Kidney epithelial cell (primary cell): ENCODE data around the gene ANXA6. TPM values are rescaled to one million over a fixed set of nuclear protein-coding genes. Genes with fewer than 3 reads are reported as not detected.
"Not testable (repeated sequence)": the region's sequence is repeated elsewhere in the genome, so short reads cannot be mapped to it uniquely, and the experiment has no call there.

Experiments
- DNase-seq: peaks from one replicate; pipeline ENCODE4 v3.0.0-alpha.2; 2010; ENCODE audit warnings: low read depth
- H3K27me3 ChIP-seq: 2 replicates; pipeline ENCODE4 v1.6.0; 2011; ENCODE audit warnings: low read length; ENCODE audit not compliant: control insufficient read depth, insufficient read depth
- H3K36me3 ChIP-seq: 2 replicates; pipeline ENCODE4 v1.5.1; 2011; ENCODE audit warnings: low read length; ENCODE audit not compliant: control insufficient read depth, insufficient read depth
- H3K4me3 ChIP-seq: 2 replicates; pipeline ENCODE4 v1.5.1; 2011; ENCODE audit warnings: low read depth, mild to moderate bottlenecking, control low read depth, low read length
- total RNA-seq: library from RNA; depleted of rRNA; stranded (reverse); fragments of >200 nt; gene quantifications from 2 replicates; pipeline ENCODE4 v1.2.3, GENCODE V29; 2015
- TF ChIP-seq, protein P1 (sequence below): IDR thresholded peaks from 2 replicates; pipeline ENCODE4 v1.5.1; 2011; ENCODE audit warnings: mild to moderate bottlenecking, moderate library complexity, low read length, control low read depth, inconsistent platforms; ENCODE audit not compliant: insufficient read depth, poor library complexity, severe bottlenecking

Gene ANXA6
- total RNA-seq, 1 donor from 2014 or later, result 59.9 TPM

DNA sequence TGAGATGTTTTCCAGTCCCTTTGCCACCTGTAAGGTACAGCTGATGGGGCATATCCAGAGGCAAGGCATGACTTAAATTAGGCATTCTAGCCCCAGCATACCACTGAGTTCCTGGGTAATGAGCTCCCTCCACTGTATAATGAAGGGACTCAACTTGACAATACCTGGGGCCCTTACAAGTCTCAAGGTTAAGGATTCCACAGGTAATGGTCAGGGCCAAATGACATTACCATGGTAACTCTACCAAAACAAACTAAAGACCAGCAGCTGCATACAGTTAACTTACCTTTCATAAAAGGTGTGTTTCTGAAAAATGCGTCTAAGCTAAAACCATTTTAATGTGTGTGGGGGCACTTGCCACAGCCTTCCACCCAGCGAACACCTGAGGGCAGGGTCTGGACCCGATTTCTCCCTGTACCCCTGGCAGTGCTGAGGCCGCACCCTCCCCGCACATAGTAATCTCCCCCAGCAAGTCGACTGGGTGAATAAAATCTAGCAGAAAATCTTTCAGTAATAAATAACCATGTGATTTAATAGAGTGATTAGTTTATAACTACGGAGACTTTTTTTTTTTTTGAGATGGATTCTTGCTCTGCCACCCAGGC is 42.1 kb upstream of the ANXA6 start:
- DNase-seq, result no peak
- TF ChIP-seq, protein P1, sequence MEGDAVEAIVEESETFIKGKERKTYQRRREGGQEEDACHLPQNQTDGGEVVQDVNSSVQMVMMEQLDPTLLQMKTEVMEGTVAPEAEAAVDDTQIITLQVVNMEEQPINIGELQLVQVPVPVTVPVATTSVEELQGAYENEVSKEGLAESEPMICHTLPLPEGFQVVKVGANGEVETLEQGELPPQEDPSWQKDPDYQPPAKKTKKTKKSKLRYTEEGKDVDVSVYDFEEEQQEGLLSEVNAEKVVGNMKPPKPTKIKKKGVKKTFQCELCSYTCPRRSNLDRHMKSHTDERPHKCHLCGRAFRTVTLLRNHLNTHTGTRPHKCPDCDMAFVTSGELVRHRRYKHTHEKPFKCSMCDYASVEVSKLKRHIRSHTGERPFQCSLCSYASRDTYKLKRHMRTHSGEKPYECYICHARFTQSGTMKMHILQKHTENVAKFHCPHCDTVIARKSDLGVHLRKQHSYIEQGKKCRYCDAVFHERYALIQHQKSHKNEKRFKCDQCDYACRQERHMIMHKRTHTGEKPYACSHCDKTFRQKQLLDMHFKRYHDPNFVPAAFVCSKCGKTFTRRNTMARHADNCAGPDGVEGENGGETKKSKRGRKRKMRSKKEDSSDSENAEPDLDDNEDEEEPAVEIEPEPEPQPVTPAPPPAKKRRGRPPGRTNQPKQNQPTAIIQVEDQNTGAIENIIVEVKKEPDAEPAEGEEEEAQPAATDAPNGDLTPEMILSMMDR, result no peak

GRCh38 chr5:151198861-151199260 is 41.3 kb upstream of the ANXA6 start:
- H3K36me3 ChIP-seq, result no peaks in the 10 kb centered on the region
- H3K4me3 ChIP-seq, result no peak overlapping the region
- H3K27me3 ChIP-seq, result no peaks in the 10 kb centered on the region
- TF ChIP-seq, protein P1, result no peak
- no peak for DNase-seq

More for the DNA sequence above, 42.1 kb upstream of the ANXA6 start:
- H3K27me3 ChIP-seq, result no peaks in the 10 kb centered on the region
- H3K4me3 ChIP-seq, result no peak overlapping the region
- H3K36me3 ChIP-seq, result no peaks in the 10 kb centered on the region

DNA sequence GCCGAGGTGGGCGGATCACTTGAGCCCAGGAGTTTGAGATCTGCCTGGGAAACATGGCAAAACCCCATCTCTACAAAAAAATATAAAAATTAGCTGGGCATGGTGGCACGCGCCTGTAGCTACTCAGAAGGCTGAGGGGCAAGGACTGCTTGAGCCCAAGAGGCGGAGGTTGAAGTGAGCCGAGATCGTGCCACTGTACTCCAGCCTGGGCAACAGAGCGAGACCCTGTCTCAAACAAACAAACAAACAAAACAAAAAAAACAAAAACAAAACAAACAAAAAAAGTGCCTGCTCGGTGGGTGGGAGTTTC is 39.7 kb upstream of the ANXA6 start:
- H3K36me3 ChIP-seq, H3K27me3 ChIP-seq, DNase-seq, H3K4me3 ChIP-seq: not testable (repeated sequence)

DNA sequence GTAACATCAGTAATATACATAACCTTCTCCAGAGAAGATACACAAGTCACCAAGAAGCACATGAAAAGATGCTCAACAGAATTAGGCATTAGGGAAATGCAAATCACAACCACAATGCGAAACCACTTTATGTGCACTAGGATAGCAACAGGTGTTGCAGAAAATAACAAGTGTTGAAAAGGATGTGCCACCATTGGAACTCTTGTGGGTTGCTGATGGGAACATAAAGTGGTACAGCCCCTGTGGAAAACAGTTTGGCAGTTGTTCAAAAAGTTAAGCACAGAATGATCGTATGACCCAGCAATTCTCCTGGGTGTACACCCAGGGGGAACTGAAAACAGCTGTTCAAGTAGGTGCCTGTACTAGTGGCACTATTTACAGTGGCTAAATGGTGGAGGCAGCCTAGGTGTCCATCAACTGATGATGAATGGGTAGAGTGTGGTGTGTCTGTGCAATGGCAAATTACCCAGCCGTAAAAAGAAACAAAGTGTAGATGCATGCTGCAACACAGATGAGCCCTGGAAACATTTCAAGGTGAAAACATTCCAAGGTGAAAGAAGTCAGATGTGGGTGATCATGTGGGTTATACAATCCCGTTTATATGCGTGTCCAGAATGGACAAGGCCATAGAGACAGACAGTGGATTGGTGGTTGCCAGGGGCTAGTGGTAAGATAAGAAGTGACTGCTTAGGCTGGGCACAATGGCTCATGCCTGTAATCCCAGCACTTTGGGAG is 39.1 kb upstream of the ANXA6 start:
- TF ChIP-seq, protein P1, result no peak
- Histone ChIP-seq H3K27me3 (no peaks in the 10 kb centered on the region), H3K4me3 (no peak overlapping the region), H3K36me3 (no peaks in the 10 kb centered on the region)
- DNase-seq, result no peak

DNA sequence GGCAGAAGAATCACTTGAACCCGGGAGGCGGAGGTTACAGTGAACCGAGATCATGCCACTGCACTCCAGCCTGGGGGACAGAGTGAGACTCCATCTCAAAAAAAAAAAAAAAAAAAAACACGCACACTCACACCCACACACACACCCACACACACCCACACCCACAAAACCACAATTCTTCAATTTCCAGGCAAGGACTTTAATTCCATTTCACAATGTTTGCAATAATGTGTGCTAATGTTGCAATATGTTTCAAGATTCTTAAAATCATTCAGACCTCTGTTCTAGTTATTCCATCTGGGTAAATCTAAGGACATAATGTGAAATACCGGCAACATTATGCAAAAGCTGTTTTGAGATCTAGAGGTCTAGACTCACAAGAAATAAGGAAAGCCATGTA is 38.0 kb upstream of the ANXA6 start:
- Histone ChIP-seq H3K4me3 (no peak overlapping the region), H3K36me3 (no peaks in the 10 kb centered on the region), H3K27me3 (no peaks in the 10 kb centered on the region)
- TF ChIP-seq, protein P1, result no peak
- no peak for DNase-seq

GRCh38 chr5:151192626-151193025 is 35.0 kb upstream of the ANXA6 start:
- Histone ChIP-seq H3K27me3 (no peaks in the 10 kb centered on the region), H3K4me3 (no peak overlapping the region), H3K36me3 (no peaks in the 10 kb centered on the region)
- TF ChIP-seq, protein P1, result no peak
- DNase-seq, result no peak
